Posterior vena cava (tissue), 2 donors: ENCODE data around the gene DNAH11. TPM values are rescaled to one million over a fixed set of nuclear protein-coding genes. Genes with fewer than 3 reads are reported as not detected.

Source experiments
- DNase-seq: peaks from one replicate; pipeline ENCODE4 v3.0.0-alpha.2; 2020; ENCODE audit warnings: low spot score
- intact Hi-C, 2 donors: fragments of 100-400 bp; cut with DNase I; formaldehyde crosslinking; loops; one replicate each; pipeline versions ENCODE4 v1.14.1 to v1.14.2; 2022 to 2023
- total RNA-seq, 2 donors: library from RNA; stranded (reverse); fragmentation: NEBNext Ultra II Directional; extraction: Animal tissue kit (Norgen Biotek cat#: 25700); gene quantifications; one replicate each; pipeline ENCODE4 v1.2.1, GENCODE V29; 2021
- donor health status: DM: yes; HTN: yes; CAD: no.
- donor health status: DM: yes; HTN: yes; CAD: no.

DNAH11 gene
- total RNA-seq, 2 donors from 2014 or later = 0.51 to 0.81 TPM

DNA sequence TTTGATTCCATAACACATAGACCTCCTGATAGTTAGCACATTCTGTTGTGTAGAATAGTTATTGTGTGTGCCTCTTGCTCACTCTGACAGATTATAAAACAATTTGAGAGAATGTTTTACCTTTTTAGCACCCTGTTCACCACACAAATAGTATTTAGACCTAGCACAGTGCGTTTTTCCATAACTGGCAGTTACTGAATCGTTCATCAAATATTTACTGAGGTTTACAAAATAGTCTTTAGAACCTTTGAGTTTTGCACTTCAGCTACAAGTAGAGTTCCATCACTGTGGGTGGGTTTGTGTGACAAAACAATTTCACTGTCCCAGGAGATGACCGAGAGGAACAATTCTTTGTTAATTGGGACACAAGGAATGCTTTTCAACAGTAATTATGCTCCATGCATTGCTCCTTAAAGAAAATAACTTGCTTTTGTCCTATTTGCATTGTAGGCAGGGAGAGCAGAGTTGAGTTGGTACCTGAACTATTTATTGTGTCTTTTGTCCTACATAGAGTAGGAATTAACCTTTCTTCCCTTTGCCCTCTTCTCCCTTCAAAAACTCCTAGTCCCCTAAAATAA, 62.3 kb downstream of the DNAH11 start:
- no peak for DNase-seq
- intact Hi-C loops = no loop called here

DNA sequence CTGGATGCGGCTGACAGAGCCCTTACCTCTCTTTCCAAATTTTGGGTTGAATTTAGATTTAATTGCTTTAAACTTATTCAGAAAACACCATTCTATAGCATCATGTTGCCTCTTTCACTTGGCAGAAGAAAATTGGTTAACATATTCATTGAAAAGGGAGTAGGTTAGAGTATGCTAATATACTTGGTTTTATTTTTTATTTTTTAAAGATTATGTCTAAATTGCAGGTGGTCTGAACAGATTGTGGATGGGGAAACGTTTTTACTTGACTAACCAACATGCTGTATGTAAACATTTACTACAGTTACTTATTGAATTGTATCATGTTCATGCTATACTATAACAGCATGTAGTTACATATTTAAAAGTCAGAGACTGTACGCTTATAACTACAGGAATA, 65.6 kb downstream of the DNAH11 start:
- no peak for DNase-seq
- intact Hi-C loops = no loop called here

DNA sequence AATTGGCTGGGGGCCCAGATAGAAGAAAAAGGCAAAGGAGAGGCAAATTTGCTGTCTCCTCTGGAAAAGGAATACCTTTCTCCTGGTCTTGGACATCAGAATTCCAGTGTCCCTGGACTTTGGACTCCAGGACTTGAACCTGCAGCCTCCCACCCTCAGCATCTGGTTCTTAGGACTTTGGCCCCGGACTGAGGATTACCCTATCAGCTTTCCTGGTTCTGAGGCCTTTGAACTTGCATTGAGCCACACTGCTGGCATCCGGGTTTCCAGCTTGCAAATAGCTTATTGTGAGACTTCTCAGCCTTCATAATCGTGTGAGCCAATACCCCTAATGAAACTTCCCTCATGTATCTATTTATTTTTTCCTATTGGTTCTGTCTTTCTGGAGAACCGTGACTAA, 68.3 kb downstream of the DNAH11 start:
- intact Hi-C loops = no loop called here
- DNase-seq = no peak

DNA sequence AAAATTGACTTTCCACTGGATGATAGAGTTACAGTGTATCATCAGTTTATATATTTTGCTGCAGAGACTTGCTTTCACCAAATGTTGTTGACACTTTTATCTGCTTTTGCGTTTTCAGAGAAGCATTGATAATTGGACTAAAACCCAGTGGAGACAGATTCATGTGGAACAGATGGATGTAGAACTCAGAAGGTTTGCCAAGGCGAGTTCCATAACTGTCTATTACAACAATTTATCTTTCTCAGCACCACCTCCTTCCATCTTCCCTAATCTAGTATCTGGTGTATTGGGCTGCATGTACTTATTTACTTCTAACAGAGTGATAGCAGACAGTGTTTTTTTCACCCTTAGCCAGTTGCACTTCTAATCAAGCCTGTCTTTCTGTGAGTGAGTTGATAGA, 73.3 kb downstream of the DNAH11 start:
- DNase-seq = no peak
- intact Hi-C loops = no loop called here

DNA sequence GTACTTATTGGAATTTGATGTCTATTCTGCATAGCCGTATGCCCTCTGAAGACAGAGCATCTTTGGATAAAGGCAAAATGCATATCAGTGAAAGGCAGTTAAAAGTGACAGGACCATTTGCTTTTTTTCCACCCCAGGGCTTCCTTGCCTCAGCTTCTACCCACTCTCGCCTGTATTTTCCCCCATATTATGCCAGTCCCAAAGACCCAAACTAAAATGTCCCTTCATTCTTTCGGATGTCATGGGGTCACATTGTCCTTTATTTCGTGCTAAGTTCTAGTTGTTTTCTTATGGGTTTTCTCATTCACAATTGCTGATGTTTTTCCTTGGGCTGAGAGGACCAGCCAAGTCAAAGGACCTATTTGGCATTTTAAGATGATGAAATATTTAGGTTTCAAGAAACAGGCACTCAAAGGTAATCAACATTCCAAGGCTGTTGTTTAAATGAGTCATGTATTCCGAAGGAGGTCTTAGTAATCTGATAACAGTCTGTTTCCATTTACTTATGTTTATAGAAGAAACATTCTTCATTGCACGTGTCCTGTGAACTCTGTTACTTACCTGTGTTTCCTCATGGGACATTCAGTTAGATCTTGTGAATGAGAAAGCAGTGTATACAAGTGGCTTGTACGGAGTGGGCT, 74.1 kb downstream of the DNAH11 start:
- DNase-seq = no peak
- intact Hi-C loops = no loop called here

DNA sequence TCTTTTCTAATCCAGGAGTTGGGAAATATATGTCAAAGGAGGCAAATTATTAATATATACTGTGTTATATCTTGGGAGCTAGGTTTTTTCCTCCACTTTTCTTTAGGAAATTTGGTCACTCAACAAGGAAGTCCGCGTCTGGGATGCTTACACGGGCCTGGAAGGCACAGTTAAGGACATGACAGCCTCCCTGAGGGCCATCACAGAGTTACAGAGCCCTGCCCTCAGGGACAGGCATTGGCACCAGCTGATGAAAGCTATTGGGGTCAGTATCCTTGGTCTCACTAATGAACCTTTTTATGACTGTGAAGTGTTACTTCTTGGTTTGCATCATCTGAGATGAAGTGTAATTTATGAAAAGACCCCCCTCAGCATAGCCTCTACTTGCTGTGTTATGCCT, 74.7 kb downstream of the DNAH11 start:
- no peak for DNase-seq
- intact Hi-C loops = no loop called here

DNA sequence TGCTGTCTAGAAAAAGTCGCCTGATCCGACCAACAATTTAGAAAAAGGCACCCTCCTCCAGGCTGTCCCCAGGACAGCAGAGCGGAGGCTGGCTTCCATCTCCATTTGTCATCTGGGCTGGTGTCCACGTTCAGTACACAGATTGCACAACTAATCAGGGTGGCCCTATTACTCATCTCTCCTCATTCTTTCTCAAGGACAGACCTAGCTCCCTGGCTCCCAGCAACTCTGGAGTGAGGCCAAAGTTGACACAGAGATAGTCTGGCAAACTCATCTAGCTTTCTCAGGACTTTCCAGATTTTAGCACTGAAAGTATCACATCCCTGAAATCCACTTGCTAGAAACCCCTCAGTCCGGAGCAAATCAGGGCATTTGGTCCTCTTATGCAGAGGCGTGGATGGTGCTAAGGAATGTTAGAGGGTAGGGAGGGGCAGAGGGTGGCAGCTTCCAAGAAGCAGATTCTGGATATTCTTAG, 75.1 kb downstream of the DNAH11 start:
- intact Hi-C loops = no loop called here
- peak; percentile 84 for DNase-seq

DNA sequence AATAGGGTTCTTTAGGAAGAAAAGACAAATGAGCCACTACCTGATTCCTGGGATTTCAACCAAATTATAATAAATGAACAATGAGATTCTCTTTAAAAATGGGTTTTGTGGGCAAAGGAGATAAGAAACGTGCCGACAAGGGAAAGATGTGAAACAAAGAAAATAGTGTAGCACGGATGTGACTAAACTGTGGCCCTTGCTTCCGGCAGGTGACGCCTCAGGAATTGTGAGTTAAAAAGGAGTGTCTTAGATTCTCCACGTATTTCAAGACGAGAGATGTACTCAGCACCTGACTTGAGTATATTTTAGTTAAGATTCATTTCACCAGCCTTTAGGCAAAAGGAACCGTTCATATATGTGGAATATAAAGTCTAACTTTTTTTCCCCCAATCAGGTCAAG, 75.9 kb downstream of the DNAH11 start:
- DNase-seq = no peak
- intact Hi-C loops = no loop called here

DNA sequence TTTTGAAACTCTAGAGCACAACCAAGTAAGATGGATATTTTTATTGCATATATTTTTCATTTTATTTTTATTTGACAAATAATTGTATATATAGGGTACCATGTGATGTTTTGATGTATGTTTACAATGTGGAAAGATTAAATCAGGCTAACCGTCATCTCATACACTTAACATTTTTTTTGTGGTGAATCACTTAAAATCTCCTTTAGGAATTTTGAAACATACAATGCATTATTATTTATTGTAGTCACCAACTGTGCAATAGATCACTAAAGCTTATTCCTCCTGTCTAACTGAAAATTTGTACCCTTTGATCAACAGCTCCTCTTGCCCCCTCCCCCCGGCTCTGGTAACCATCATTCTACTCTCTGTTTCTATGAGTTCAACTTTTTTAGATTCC, 77.2 kb downstream of the DNAH11 start:
- intact Hi-C loops = no loop called here
- no peak for DNase-seq

DNA sequence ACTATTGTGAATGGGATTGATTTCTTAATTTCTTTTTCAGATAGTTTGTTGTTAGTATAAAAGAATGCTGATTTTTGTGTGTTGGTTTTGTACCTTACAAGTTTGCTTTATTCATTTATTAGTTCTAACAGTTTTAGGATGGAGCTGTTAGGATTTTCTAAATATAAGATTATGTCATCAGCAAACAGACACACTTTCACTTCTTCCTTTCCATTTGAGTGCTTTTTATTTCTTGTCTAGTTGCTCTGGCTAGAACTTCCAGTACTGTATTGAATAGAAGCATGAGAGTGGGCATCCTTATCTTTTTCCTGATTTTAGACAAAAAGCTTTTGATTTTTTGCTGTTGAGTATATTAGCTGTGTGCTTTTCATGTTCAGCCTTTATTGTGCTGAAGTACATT, 81.5 kb downstream of the DNAH11 start:
- no peak for DNase-seq
- intact Hi-C loops = no loop called here

DNA sequence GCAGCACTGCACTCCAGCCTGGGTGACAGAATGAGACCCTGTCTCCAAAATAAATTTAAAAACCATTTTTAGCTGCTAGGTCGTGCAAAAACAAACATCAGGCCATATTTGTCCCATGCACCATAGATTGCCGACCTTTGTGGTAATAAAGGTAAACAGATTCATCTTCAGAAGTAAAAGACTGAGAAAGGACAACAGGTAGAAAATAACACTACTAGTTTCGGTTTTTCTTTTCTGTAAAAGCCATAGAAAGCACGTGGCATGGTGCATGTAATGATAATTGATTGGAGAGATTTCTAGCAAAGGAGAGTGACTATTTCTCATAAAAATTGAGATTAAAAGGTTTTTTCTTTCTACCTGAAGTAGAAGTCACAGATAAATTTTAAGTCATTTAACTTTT, 93.9 kb downstream of the DNAH11 start:
- intact Hi-C loops = no loop called here
- no peak for DNase-seq

DNA sequence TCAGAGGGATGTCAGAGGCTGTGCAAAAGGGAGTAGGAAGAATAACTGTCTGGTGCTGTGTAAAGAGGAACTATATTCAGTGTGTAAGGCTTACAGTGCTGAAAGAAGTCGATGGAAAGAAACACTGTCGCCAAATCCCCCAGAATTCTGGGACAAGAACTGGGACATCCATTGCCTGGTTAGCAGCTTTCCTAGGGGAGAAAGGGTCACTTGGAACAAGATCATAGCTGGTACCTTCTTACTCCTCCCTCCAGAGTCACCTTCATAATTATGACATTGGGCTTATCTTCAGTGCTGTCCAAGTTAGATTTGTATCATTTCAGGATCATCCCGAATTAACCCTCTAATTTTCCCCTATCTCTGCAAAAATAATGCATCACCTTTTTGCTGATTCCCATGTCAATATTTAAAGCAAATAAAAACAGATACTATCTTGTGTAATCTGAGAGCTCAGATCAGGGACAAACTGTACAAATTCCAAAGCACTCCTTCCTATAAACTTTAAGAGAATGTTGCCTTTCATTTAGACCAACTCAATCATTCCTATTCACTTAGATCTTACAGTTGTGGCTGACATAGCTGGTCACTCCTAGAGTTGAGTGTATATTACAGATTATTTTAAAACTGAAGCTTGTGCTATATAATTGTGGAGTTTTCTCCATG, 96.5 kb downstream of the DNAH11 start:
- intact Hi-C loops = no loop called here
- DNase-seq = no peak

DNA sequence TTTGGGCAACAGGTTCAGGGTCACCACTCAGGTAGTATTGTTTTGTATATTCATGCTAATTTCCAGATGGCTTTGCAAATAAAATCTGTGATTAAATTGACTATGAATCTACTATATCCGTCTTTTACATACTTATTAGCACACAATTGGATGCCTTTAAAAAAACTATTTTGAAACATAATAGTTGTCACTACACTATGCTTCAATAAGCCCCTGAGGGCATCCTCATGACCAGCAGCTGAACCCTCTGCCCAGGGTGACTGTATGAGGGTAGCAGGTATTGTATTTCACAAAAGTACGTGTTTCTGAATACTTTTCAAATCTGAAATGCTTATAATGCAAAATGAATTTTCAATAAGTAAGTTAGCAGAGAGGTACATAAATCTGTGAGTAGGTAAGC, 97.3 kb downstream of the DNAH11 start:
- no peak for DNase-seq
- intact Hi-C loops = no loop called here

DNA sequence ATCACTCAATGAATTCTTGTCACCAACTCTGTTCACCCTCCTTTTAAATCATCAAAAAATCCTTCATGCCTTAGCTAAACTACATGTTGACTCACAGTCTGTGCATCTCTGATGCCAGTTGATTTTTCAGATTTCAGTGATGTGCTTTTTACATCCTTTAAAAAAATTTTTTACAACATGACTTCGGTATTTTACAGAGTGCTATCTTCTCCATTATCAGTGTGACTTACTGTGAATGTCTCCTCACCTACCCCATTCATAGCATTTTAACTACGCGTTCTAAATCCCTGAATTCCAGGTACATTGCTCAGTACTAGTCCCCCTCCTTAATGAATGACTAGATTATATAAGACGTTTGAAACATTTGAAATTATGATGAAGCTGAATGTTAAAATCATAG, 98.7 kb downstream of the DNAH11 start:
- intact Hi-C loops = no loop called here
- no peak for DNase-seq

DNA sequence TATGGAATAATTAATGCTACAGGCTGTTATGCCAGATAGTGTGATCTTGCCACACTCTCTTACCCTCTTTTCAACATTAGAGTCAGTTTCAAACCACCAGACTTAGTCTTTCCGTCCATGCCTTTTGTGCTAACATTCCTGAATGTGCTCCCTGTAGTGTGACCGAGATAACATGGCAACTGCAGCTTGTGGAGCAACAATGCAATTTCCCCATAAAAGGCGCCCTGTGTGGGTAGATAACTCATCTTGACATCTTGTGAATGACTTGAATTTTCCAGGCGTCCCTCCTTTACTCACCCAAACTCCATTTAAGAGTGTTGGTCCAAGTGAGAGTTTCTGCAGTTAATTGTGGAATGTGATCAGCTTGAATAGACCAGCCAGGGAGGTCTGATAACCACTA, 99.6 kb downstream of the DNAH11 start:
- no peak for DNase-seq
- intact Hi-C loops = no loop called here

DNA sequence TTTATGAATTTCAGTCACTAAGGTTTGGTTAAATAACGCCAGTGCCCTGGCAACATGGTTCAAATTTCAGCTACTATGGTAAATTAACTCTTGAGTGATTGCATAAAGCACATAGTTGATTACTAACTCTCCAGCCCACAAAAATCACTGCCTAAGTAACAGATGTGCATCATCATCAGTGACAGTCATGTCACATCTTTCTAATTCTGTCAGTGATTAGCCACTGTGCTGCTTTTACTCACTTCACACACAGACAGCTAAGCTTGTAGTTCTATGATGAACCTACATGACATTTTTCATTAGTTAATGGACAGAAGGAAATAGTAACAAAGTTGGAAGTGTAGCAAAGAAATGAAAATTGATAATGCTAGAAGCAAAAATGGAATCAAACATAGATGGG, 108.9 kb downstream of the DNAH11 start:
- intact Hi-C loops = no loop called here
- no peak for DNase-seq

DNA sequence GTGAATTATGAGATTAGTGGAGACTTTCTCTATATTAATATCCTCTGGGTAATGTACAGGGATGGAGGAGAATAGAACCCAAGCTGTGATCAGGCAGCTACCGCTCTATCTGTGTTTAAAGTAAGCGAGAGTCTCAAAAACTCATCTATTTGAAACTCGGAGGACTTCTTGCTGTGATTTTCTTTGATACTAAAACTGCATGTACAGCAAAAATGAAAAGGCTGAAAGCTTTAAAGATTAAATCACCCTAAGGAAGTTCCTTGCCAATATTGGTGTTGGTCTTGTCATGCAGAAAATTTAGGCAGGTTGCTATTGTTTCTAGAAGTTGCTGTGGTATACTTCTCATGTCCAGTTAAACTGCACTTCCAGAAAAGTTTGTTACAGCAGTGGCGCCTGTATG, 110.8 kb downstream of the DNAH11 start:
- no peak for DNase-seq
- intact Hi-C loops = no loop called here

DNA sequence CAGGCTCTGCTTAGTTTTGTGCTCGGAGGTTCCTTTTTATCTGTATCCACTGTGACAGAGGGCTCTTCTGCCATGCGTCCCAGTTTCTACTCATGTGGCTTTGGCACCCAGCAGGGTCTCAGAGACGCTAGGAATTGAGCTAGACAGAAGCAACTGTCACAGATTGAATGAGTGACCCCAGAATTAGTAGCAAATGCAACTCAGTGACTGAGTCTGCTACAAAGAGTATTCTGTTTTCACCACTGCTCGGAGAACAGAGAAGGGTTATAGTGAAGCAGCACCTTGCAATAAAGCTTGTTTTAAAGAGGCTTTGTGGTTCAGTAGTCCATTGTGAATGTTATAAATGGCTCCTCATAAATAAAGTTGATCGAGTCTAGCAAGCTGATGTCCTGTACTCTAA, 113.2 kb downstream of the DNAH11 start:
- no peak for DNase-seq
- intact Hi-C loops = no loop called here

DNA sequence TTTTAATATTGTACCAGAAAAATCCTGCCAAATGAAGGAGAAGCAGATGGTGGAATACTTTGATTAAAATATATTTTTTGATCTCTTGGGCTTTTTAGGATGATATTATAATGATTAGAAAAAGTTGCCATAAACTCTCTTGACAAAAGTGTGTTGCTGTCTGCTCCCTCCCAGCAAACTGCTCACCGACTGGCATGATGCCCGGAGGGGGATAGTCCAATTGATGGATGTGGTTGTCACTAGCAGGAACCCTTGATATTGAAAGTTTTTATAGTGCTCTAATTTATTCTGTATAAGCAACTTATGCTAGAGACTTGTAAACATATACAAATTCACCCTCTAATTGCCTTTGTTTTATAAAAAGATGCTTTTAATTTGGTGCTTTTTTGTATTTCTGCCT, 114.0 kb downstream of the DNAH11 start:
- intact Hi-C loops = no loop called here
- no peak for DNase-seq

DNA sequence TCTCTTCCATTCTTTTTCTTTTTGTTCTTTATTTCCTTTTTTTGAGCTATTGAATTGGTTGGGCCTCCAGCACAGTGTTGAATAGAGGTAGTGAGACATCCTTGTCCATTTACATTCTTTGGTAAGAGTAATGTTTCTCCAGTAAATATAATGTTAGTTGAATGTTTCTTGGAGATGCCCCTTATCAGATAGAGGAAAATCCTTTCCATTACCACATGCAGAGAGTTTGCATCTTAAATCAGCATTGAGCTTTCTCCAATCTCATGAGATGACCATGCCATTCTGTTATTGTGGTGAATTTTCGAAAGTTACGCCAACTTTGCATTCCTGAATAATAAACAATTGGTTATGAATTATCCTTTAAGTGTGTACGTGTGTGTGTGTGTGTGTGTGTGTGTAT, 127.7 kb downstream of the DNAH11 start:
- DNase-seq = no peak
- intact Hi-C loops = no loop called here

DNA sequence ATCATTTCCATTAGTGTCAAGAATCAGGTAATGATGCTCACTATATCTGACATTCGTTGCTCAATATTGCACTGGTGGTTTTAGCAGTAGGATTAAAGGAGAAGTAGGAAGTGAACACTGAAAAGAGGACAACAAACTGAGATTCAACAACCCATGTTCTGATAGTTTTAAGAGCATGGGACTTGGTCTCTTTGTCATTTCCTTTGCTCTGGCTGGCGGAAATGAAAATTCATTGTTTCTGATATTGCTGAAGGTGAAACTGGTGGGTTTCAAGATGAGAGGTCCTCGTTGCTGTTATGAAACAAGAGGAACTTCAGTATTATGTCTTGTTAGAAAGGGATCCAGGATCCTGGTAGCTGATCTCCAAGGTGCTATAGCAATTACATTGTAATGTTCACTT, 129.0 kb downstream of the DNAH11 start:
- intact Hi-C loops = no loop called here
- no peak for DNase-seq
